HepG2 (cell line): Measurements from ENCODE around the gene RNU2-63P. TPM values are rescaled to one million over a fixed set of nuclear protein-coding genes. Genes with fewer than 3 reads are reported as not detected.

Experiments
- ARID3A ChIP-seq: IDR thresholded peaks from 2 replicates; pipeline ENCODE4 v1.6.1; 2012; ENCODE audit warnings: low read depth, low read length, improper control_type of control experiment
- FIP1L1 ChIP-seq: fragments of 200-400 bp; formaldehyde crosslinking; IDR thresholded peaks from 2 replicates; pipeline ENCODE4 v1.6.1; 2018; ENCODE audit warnings: low read depth, mild to moderate bottlenecking, low read length, moderate library complexity, borderline replicate concordance; ENCODE audit not compliant: insufficient read depth
- FOXK1 ChIP-seq: sonication (generic); formaldehyde crosslinking; IDR thresholded peaks from 2 replicates; pipeline ENCODE4 v1.4.0; 2020; ENCODE audit warnings: low read depth, missing genetic modification reagents, borderline replicate concordance
- MAFF ChIP-seq: IDR thresholded peaks from 2 replicates; pipeline ENCODE4 v1.6.1; 2011; ENCODE audit warnings: low read depth, low read length, improper control_type of control experiment
- MYNN ChIP-seq: sonication (generic); formaldehyde crosslinking; IDR thresholded peaks from 2 replicates; pipeline ENCODE4 v1.4.0; 2020; ENCODE audit warnings: mild to moderate bottlenecking, low read depth, missing genetic modification reagents
- SNAPC4 ChIP-seq: sonication (generic); formaldehyde crosslinking; IDR thresholded peaks from 2 replicates; pipeline ENCODE4 v1.4.0; 2020; ENCODE audit warnings: mild to moderate bottlenecking, missing genetic modification reagents
- ZNF124 ChIP-seq: sonication (generic); formaldehyde crosslinking; IDR thresholded peaks from 2 replicates; pipeline ENCODE4 v1.4.0; 2020; ENCODE audit warnings: missing genetic modification reagents
- ZNF136 ChIP-seq: sonication (generic); formaldehyde crosslinking; IDR thresholded peaks from 2 replicates; pipeline ENCODE4 v1.8.1; 2022; ENCODE audit warnings: low read depth, mild to moderate bottlenecking, moderate library complexity, missing genetic modification reagents
- ZNF616 ChIP-seq: sonication (generic); formaldehyde crosslinking; IDR thresholded peaks from 2 replicates; pipeline ENCODE4 v1.5.0; 2020; ENCODE audit warnings: low read depth, mild to moderate bottlenecking, missing genetic modification reagents
- polyA plus RNA-seq, 8 experiments: library from polyadenylated mRNA; depleted of rRNA in 3 of 8; stranded (reverse) in 7 of 8; unstranded in 1 of 8; fragments of >200 nt; fragmentation: Illumina TruSeq in 4 of 8; extraction: Trizol in 4 of 8; gene quantifications; 2 replicates each; pipeline versions ENCODE4 v1.2.1 to v1.2.3, GENCODE V29; 2011 to 2016; ENCODE audit warnings: low read depth in 4 of 8, missing spikeins in 1 of 8, mixed read lengths in 1 of 8; ENCODE audit not compliant: insufficient read depth in 1 of 8
- total RNA-seq, 5 experiments: library from RNA; depleted of rRNA; stranded (reverse); fragments of >200 nt; fragmentation: Illumina TruSeq; extraction: Trizol; gene quantifications; 2 replicates each; pipeline ENCODE4 v1.2.3, GENCODE V29; 2016; ENCODE audit warnings: low read depth in 1 of 5
- TF ChIP-seq, protein P1 (sequence below): sonication (generic); formaldehyde crosslinking; IDR thresholded peaks from 2 replicates; pipeline ENCODE4 v1.5.1; 2020; ENCODE audit warnings: mild to moderate bottlenecking, missing genetic modification reagents, borderline replicate concordance
- TF ChIP-seq, protein P2 (sequence below): sonication (generic); formaldehyde crosslinking; conservative IDR thresholded peaks from 2 replicates; pipeline ENCODE4 v1.8.0; 2022; ENCODE audit warnings: missing genetic modification reagents

RNU2-63P gene
- total and polyA plus RNA-seq, 2 of the 13 experiments (the other 11 are each of a cell fraction or from before 2014, with no cell fraction given) = 6.8 TPM; not detected in 1

- TF ChIP-seq, protein P1, sequence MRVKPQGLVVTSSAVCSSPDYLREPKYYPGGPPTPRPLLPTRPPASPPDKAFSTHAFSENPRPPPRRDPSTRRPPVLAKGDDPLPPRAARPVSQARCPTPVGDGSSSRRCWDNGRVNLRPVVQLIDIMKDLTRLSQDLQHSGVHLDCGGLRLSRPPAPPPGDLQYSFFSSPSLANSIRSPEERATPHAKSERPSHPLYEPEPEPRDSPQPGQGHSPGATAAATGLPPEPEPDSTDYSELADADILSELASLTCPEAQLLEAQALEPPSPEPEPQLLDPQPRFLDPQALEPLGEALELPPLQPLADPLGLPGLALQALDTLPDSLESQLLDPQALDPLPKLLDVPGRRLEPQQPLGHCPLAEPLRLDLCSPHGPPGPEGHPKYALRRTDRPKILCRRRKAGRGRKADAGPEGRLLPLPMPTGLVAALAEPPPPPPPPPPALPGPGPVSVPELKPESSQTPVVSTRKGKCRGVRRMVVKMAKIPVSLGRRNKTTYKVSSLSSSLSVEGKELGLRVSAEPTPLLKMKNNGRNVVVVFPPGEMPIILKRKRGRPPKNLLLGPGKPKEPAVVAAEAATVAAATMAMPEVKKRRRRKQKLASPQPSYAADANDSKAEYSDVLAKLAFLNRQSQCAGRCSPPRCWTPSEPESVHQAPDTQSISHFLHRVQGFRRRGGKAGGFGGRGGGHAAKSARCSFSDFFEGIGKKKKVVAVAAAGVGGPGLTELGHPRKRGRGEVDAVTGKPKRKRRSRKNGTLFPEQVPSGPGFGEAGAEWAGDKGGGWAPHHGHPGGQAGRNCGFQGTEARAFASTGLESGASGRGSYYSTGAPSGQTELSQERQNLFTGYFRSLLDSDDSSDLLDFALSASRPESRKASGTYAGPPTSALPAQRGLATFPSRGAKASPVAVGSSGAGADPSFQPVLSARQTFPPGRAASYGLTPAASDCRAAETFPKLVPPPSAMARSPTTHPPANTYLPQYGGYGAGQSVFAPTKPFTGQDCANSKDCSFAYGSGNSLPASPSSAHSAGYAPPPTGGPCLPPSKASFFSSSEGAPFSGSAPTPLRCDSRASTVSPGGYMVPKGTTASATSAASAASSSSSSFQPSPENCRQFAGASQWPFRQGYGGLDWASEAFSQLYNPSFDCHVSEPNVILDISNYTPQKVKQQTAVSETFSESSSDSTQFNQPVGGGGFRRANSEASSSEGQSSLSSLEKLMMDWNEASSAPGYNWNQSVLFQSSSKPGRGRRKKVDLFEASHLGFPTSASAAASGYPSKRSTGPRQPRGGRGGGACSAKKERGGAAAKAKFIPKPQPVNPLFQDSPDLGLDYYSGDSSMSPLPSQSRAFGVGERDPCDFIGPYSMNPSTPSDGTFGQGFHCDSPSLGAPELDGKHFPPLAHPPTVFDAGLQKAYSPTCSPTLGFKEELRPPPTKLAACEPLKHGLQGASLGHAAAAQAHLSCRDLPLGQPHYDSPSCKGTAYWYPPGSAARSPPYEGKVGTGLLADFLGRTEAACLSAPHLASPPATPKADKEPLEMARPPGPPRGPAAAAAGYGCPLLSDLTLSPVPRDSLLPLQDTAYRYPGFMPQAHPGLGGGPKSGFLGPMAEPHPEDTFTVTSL (CRISPR knock-in tag) = no peak
- TF ChIP-seq FOXK1 (CRISPR knock-in tag) = no peak
- peak; percentile 35; the same call in 1 of the 2 replicates for TF ChIP-seq SNAPC4 (CRISPR knock-in tag)
- TF ChIP-seq MYNN (CRISPR knock-in tag) = no peak
- no peak for TF ChIP-seq ZNF616 (CRISPR knock-in tag)
- no peak for TF ChIP-seq ZNF124 (CRISPR knock-in tag)
- TF ChIP-seq ARID3A = peak; percentile 91
- TF ChIP-seq, protein P2, sequence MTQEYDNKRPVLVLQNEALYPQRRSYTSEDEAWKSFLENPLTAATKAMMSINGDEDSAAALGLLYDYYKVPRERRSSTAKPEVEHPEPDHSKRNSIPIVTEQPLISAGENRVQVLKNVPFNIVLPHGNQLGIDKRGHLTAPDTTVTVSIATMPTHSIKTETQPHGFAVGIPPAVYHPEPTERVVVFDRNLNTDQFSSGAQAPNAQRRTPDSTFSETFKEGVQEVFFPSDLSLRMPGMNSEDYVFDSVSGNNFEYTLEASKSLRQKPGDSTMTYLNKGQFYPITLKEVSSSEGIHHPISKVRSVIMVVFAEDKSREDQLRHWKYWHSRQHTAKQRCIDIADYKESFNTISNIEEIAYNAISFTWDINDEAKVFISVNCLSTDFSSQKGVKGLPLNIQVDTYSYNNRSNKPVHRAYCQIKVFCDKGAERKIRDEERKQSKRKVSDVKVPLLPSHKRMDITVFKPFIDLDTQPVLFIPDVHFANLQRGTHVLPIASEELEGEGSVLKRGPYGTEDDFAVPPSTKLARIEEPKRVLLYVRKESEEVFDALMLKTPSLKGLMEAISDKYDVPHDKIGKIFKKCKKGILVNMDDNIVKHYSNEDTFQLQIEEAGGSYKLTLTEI (CRISPR knock-in tag) = no peak
- no peak for TF ChIP-seq MAFF
- peak; percentile 77; the same call in 1 of the 2 replicates for TF ChIP-seq ZNF136 (CRISPR knock-in tag)
- TF ChIP-seq FIP1L1 = no peak
Measured at GRCh38 chr2:88059979-88060906, 43.9 kb upstream of the RNU2-63P start (continued).
